Tibial artery (tissue), 4 donors: ENCODE data around the gene ERC1.

Experiments used
- DNase-seq, 2 donors: peaks; one replicate each; pipeline ENCODE4 v3.0.0-alpha.2; 2019
- H3K27ac ChIP-seq, 2 donors: fragments of 200-600 bp; sonication (generic) in 1 of 2; 1 replicate in 1 of 2; 2 replicates in 1 of 2; pipeline ENCODE4 v1.5.1; 2018 to 2019; ENCODE audit warnings: mild to moderate bottlenecking in 1 of 2
- H3K27me3 ChIP-seq, 2 donors: fragments of 200-600 bp; sonication (generic) in 1 of 2; one replicate each; pipeline versions ENCODE4 v1.5.1 to v1.6.0; 2016 to 2019
- H3K36me3 ChIP-seq, 3 donors: fragments of 200-600 bp; sonication (generic) in 2 of 3; one replicate each; pipeline ENCODE4 v1.5.1; 2016 to 2019; ENCODE audit warnings: mild to moderate bottlenecking in 2 of 3
- H3K4me1 ChIP-seq, 4 donors: fragments of 200-600 bp; sonication (generic) in 2 of 4; 1 replicate in 3 of 4; 2 replicates in 1 of 4; pipeline ENCODE4 v1.5.1; 2016 to 2019
- H3K4me3 ChIP-seq, 2 donors: fragments of 200-600 bp; sonication (generic) in 1 of 2; 1 replicate in 1 of 2; 2 replicates in 1 of 2; pipeline ENCODE4 v1.5.1; 2018 to 2019; ENCODE audit warnings: mild to moderate bottlenecking in 2 of 2
- H3K9me3 ChIP-seq, 3 donors: fragments of 200-600 bp; sonication (generic) in 1 of 3; one replicate each; pipeline ENCODE4 v1.5.1; 2016 to 2019
- CTCF ChIP-seq, 2 experiments: fragments of 200-600 bp in 1 of 2; fragments of 450-650 bp in 1 of 2; IDR thresholded peaks; one replicate each; pipeline ENCODE4 v1.5.1; 2017 to 2019; ENCODE audit warnings: antibody characterized with exemption in 2 of 2, mild to moderate bottlenecking in 1 of 2, moderate library complexity in 1 of 2
- intact Hi-C: fragments of 100-400 bp; cut with DNase I; formaldehyde crosslinking; loops from one replicate; pipeline ENCODE4 v1.15.0; 2023; ENCODE audit warnings: low total_unique reads

The ERC1 gene

GRCh38 chr12:990661-991349, at the start of gene ERC1:
TSS of gene ERC1 (plus strand) at chr12:991223. CDS start at chr12:1027904, 36,681 bp downstream.
- Histone ChIP-seq H3K27ac (peak within 1 kb of the TSS; percentile 98 to 99), H3K9me3 (no peaks in the 10 kb centered on the region), H3K36me3 (no peaks in the 10 kb centered on the region), H3K27me3 (no peaks in the 10 kb centered on the region), H3K4me1 (peaks cover 0 to 39% (median 27%) of the 10 kb centered on the region in 4 donors), H3K4me3 (peak within 1 kb of the TSS; percentile 98)
- intact Hi-C loops, result loop anchor here (10.0 kb wide), 2 partner anchors 104 to 604 kb away; partner anchors contain the start of gene FBXL14
- DNase-seq, result peak; percentile 82 to 93
- TF ChIP-seq CTCF (IDR thresholded peaks at IDR 0.05), result no peak

- Histone ChIP-seq H3K27me3 (no peaks in the 10 kb centered on the region), H3K4me3 (no peak overlapping the region), H3K9me3 (no peaks in the 10 kb centered on the region), H3K27ac (no peak overlapping the region), H3K4me1 (peaks cover 0 to 13% (median 0%) of the 10 kb centered on the region in 4 donors), H3K36me3 (peaks cover 0 to 23% (median 19%) of the 10 kb centered on the region in 3 donors)
- TF ChIP-seq CTCF (IDR thresholded peaks at IDR 0.05), result no peak
- DNase-seq, result no peak
- intact Hi-C loops, result no loop called here
Observed at GRCh38 chr12:943051-943450, 48.0 kb upstream of the ERC1 start.

- no peak overlapping the region for H3K27ac ChIP-seq
- no peak for TF ChIP-seq CTCF (IDR thresholded peaks at IDR 0.05)
- intact Hi-C loops, result no loop called here
Observed at GRCh38 chr12:944211-944610, 46.8 kb upstream of the ERC1 start.

GRCh38 chr12:946212-946611, 44.8 kb upstream of the ERC1 start:
- no peak for TF ChIP-seq CTCF (IDR thresholded peaks at IDR 0.05)
- Histone ChIP-seq H3K4me1 (peaks cover 0 to 27% (median 9%) of the 10 kb centered on the region in 4 donors), H3K4me3 (no peak overlapping the region), H3K36me3 (peaks cover 0 to 9% (median 6%) of the 10 kb centered on the region in 3 donors), H3K27me3 (no peaks in the 10 kb centered on the region), H3K27ac (no peak overlapping the region), H3K9me3 (no peaks in the 10 kb centered on the region)
- intact Hi-C loops, result loop anchor here (5.0 kb wide), 1 partner anchor 379 kb away; no protein-coding TSS in a partner anchor
- DNase-seq, result no peak

More at GRCh38 chr12:944211-944610, 46.8 kb upstream of the ERC1 start:
- Histone ChIP-seq H3K4me1 (peaks cover 0 to 22% (median 7%) of the 10 kb centered on the region in 4 donors), H3K9me3 (no peaks in the 10 kb centered on the region), H3K36me3 (peaks cover 0 to 19% (median 18%) of the 10 kb centered on the region in 3 donors), H3K4me3 (no peak overlapping the region), H3K27me3 (no peaks in the 10 kb centered on the region)
- no peak for DNase-seq

GRCh38 chr12:946631-947030, 44.4 kb upstream of the ERC1 start:
- Histone ChIP-seq H3K27ac (no peak overlapping the region), H3K9me3 (no peaks in the 10 kb centered on the region), H3K36me3 (peaks cover 0 to 9% (median 6%) of the 10 kb centered on the region in 3 donors), H3K4me3 (no peak overlapping the region), H3K27me3 (no peaks in the 10 kb centered on the region), H3K4me1 (peaks cover 0 to 27% (median 9%) of the 10 kb centered on the region in 4 donors)
- intact Hi-C loops, result loop anchor here (5.0 kb wide), 1 partner anchor 379 kb away; no protein-coding TSS in a partner anchor
- no peak for TF ChIP-seq CTCF (IDR thresholded peaks at IDR 0.05)
- DNase-seq, result no peak
